GM12878 (cell line): Measurements from ENCODE around the gene LRP4.

Source experiments
- CREM ChIP-seq: IDR thresholded peaks from 2 replicates; pipeline ENCODE4 v1.6.1; 2014; ENCODE audit warnings: antibody characterized with exemption, low read depth
- POLR2AphosphoS5 ChIP-seq: IDR thresholded peaks from 2 replicates; pipeline ENCODE4 v1.6.1; 2011; ENCODE audit warnings: mild to moderate bottlenecking, low read length, inconsistent platforms
- TF ChIP-seq, protein P1 (sequence below), 3 experiments: IDR thresholded peaks in 2 of 3; conservative IDR thresholded peaks in 1 of 3; 2 replicates each; pipeline ENCODE4 v1.5.1; 2011; ENCODE audit warnings: low read depth in 3 of 3, low read length in 3 of 3, mild to moderate bottlenecking in 3 of 3, control low read depth in 2 of 3, moderate library complexity in 2 of 3, inconsistent platforms in 1 of 3, mixed read lengths in 1 of 3; ENCODE audit not compliant: control insufficient read depth in 2 of 3, insufficient read depth in 1 of 3; ENCODE audit errors: extremely low read depth in 1 of 3

DNA sequence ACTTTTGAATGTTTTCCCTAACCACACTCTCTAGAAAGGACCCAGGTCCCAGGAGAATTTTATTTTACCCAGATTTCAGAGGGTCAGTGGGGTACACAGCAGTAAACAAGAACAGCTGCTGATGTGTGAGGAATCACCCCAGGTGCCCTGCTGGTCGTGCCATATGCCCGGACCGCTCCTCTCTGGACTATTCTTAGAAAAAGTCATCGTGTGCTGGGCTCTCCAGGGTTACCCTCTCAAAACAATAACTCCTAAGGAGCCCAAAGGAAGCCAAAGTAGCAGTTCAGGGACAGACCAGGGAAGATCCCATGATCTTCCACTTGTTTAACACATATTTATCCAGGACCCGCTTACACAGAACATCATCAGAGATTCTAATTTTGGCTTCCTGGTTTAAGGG is 29.7 kb downstream of the LRP4 start:
- TF ChIP-seq CREM: no peak
- TF ChIP-seq, protein P1, sequence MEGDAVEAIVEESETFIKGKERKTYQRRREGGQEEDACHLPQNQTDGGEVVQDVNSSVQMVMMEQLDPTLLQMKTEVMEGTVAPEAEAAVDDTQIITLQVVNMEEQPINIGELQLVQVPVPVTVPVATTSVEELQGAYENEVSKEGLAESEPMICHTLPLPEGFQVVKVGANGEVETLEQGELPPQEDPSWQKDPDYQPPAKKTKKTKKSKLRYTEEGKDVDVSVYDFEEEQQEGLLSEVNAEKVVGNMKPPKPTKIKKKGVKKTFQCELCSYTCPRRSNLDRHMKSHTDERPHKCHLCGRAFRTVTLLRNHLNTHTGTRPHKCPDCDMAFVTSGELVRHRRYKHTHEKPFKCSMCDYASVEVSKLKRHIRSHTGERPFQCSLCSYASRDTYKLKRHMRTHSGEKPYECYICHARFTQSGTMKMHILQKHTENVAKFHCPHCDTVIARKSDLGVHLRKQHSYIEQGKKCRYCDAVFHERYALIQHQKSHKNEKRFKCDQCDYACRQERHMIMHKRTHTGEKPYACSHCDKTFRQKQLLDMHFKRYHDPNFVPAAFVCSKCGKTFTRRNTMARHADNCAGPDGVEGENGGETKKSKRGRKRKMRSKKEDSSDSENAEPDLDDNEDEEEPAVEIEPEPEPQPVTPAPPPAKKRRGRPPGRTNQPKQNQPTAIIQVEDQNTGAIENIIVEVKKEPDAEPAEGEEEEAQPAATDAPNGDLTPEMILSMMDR (IDR thresholded peaks at IDR 0.05 in 2 of 3, conservative IDR thresholded peaks at IDR 0.05 in 1 of 3; ENCODE audit: control insufficient read depth in 2 of 3, extremely low read depth in 1 of 3, insufficient read depth in 1 of 3, low read depth in 3 of 3, low read length in 3 of 3): no peak
- TF ChIP-seq POLR2AphosphoS5: no peak
